Neural progenitor cell (in vitro differentiated cells): Measurements from ENCODE around the gene ACD. TPM values are rescaled to one million over a fixed set of nuclear protein-coding genes. Genes with fewer than 3 reads are reported as not detected.

Source experiments
- DNase-seq: peaks from one replicate; pipeline ENCODE4 v3.0.0-alpha.2; 2016; ENCODE audit warnings: low spot score
- H2AFZ ChIP-seq: fragments of 200-600 bp; sonication (generic); replicated peaks from 2 replicates; pipeline ENCODE4 v1.6.1; 2016; ENCODE audit warnings: antibody characterized with exemption
- H3F3A ChIP-seq: fragments of 200-600 bp; sonication (generic); 2 replicates; pipeline ENCODE4 v1.6.1; 2016; ENCODE audit warnings: antibody characterized with exemption, low read depth
- H3K27ac ChIP-seq: fragments of 200-600 bp; sonication (generic); 2 replicates; pipeline ENCODE4 v1.5.1; 2016; ENCODE audit warnings: mild to moderate bottlenecking
- H3K27me3 ChIP-seq: fragments of 200-600 bp; sonication (generic); 2 replicates; pipeline ENCODE4 v1.6.1; 2016; ENCODE audit warnings: mild to moderate bottlenecking, moderate library complexity
- H3K36me3 ChIP-seq: fragments of 200-600 bp; sonication (generic); 2 replicates; pipeline ENCODE4 v1.5.1; 2016
- H3K4me1 ChIP-seq: fragments of 200-600 bp; sonication (generic); 2 replicates; pipeline ENCODE4 v1.6.1; 2016; ENCODE audit warnings: mixed run types
- H3K4me2 ChIP-seq: fragments of 200-600 bp; sonication (generic); 2 replicates; pipeline ENCODE4 v1.6.1; 2016
- H3K4me3 ChIP-seq: fragments of 200-600 bp; sonication (generic); 2 replicates; pipeline ENCODE4 v1.5.1; 2016
- H3K79me2 ChIP-seq: fragments of 200-600 bp; sonication (generic); 2 replicates; pipeline ENCODE4 v1.6.1; 2016; ENCODE audit warnings: low read depth
- H3K9ac ChIP-seq: fragments of 200-600 bp; sonication (generic); 2 replicates; pipeline ENCODE4 v1.6.1; 2016
- H3K9me3 ChIP-seq: fragments of 200-600 bp; sonication (generic); 2 replicates; pipeline ENCODE4 v1.5.1; 2016; ENCODE audit warnings: low read depth
- H4K20me1 ChIP-seq: fragments of 200-600 bp; sonication (generic); 2 replicates; pipeline ENCODE4 v1.6.1; 2016; ENCODE audit warnings: low read depth
- H3K27ac Mint-ChIP-seq: 3 replicates; pipeline ENCODE4 v1.8.0; 2021; ENCODE audit warnings: mixed read lengths
- H3K27me3 Mint-ChIP-seq: 2 replicates; pipeline ENCODE4 v1.8.0; 2022; ENCODE audit warnings: low read depth, mild to moderate bottlenecking, inconsistent platforms, moderate library complexity, mixed read lengths; ENCODE audit not compliant: insufficient read depth
- H3K36me3 Mint-ChIP-seq: 3 replicates; pipeline ENCODE4 v1.8.0; 2021; ENCODE audit warnings: mixed read lengths
- H3K4me1 Mint-ChIP-seq: 3 replicates; pipeline ENCODE4 v1.8.0; 2021; ENCODE audit warnings: mixed read lengths
- H3K4me3 Mint-ChIP-seq: 3 replicates; pipeline ENCODE4 v1.8.0; 2021; ENCODE audit warnings: mild to moderate bottlenecking, moderate library complexity, mixed read lengths
- H3K9me3 Mint-ChIP-seq: 3 replicates; pipeline ENCODE4 v1.8.0; 2020; ENCODE audit warnings: mixed read lengths
- EZH2 ChIP-seq: fragments of 200-600 bp; sonication (generic); IDR thresholded peaks from 2 replicates; pipeline ENCODE4 v1.6.1; 2017; ENCODE audit warnings: antibody characterized with exemption, mild to moderate bottlenecking, moderate library complexity
- EZH2phosphoT487 ChIP-seq: fragments of 200-600 bp; sonication (generic); IDR thresholded peaks from 2 replicates; pipeline ENCODE4 v1.6.1; 2017; ENCODE audit warnings: antibody characterized with exemption
- total RNA-seq: library from RNA; depleted of rRNA; stranded (reverse); fragments of >200 nt; gene quantifications from 2 replicates; pipeline ENCODE4 v1.2.3, GENCODE V29; 2015; ENCODE audit warnings: low replicate concordance
- TF ChIP-seq, protein P1 (sequence below): fragments of 200-600 bp; sonication (generic); IDR thresholded peaks from 2 replicates; pipeline ENCODE4 v1.5.1; 2017; ENCODE audit warnings: antibody characterized with exemption, mild to moderate bottlenecking

The ACD gene
- total RNA-seq, 1 donor from 2014 or later, result 11.5 TPM

DNA sequence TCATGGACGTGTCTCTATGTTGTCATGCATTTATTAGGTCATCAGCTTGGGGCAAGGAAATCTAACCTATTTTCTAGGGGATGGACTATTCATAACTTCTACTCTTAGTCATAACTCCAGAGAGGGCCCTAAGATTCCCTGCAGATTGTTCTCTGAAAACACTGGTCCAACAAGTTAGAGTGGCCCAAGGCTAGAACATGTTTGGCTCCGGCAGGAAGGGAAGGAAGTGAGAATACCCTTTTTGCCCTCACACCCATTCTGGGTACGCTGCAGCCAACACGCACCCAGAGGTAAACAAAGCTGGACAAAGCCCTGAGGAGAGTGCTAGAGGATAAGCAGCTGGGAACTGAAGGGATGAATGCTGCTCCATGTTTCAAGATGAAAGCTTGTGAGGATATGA is 16.5 kb upstream of the ACD start:
- Histone ChIP-seq H3K27me3 (no peaks in the 10 kb centered on the region), H2AFZ (no peak overlapping the region), H3K27ac (no peak overlapping the region), H3K4me3 (no peak overlapping the region), H3K4me2 (no peak overlapping the region), H3K79me2 (no peaks in the 10 kb centered on the region), H3K9ac (no peak overlapping the region), H3K4me1 (no peaks in the 10 kb centered on the region), H3F3A (no peaks in the 10 kb centered on the region), H3K9me3 (no peaks in the 10 kb centered on the region), H4K20me1 (no peaks in the 10 kb centered on the region), H3K36me3 (no peaks in the 10 kb centered on the region)
- Mint-ChIP-seq H3K27ac (no peak overlapping the region), H3K4me3 (no peak overlapping the region), H3K9me3 (no peaks in the 10 kb centered on the region), H3K36me3 (peaks cover 6% of the 10 kb centered on the region), H3K4me1 (peaks cover 12% of the 10 kb centered on the region), H3K27me3 (peaks cover 4% of the 10 kb centered on the region)
- no peak for DNase-seq
- TF ChIP-seq EZH2, result no peak
- TF ChIP-seq EZH2phosphoT487, result no peak
- TF ChIP-seq, protein P1, sequence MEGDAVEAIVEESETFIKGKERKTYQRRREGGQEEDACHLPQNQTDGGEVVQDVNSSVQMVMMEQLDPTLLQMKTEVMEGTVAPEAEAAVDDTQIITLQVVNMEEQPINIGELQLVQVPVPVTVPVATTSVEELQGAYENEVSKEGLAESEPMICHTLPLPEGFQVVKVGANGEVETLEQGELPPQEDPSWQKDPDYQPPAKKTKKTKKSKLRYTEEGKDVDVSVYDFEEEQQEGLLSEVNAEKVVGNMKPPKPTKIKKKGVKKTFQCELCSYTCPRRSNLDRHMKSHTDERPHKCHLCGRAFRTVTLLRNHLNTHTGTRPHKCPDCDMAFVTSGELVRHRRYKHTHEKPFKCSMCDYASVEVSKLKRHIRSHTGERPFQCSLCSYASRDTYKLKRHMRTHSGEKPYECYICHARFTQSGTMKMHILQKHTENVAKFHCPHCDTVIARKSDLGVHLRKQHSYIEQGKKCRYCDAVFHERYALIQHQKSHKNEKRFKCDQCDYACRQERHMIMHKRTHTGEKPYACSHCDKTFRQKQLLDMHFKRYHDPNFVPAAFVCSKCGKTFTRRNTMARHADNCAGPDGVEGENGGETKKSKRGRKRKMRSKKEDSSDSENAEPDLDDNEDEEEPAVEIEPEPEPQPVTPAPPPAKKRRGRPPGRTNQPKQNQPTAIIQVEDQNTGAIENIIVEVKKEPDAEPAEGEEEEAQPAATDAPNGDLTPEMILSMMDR, result no peak

DNA sequence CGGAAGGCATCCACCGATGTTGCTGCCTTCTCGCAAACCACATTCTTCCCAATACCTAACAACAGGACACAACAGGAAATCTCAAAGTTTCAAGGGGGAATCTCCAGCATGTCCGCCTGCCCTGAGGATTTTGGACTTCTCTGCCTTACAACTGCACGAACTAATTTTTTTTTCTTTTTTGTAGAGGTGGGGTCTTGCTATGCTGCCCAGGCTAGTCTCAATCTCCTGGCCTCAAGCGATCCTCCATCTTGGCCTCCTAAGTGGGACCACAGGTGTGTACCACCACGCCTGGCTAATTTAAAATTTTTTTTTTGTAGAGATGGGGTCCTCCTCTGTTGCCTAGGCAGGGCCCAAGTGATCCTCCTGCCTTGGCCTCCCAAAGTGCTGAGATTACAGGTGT is 15.9 kb upstream of the ACD start:
- no peak for TF ChIP-seq EZH2
- TF ChIP-seq EZH2phosphoT487, result no peak
- TF ChIP-seq, protein P1, result no peak
- Histone ChIP-seq H3K79me2 (no peaks in the 10 kb centered on the region), H3F3A (no peaks in the 10 kb centered on the region), H3K4me1 (no peaks in the 10 kb centered on the region), H2AFZ (no peak overlapping the region), H3K9me3 (no peaks in the 10 kb centered on the region), H3K27ac (no peak overlapping the region), H3K36me3 (no peaks in the 10 kb centered on the region), H3K4me3 (no peak overlapping the region), H3K9ac (no peak overlapping the region), H3K27me3 (no peaks in the 10 kb centered on the region), H3K4me2 (no peak overlapping the region), H4K20me1 (no peaks in the 10 kb centered on the region)
- Mint-ChIP-seq H3K4me3 (no peak overlapping the region), H3K27ac (no peak overlapping the region), H3K9me3 (no peaks in the 10 kb centered on the region), H3K36me3 (peaks cover 6% of the 10 kb centered on the region), H3K27me3 (peaks cover 4% of the 10 kb centered on the region), H3K4me1 (peaks cover 12% of the 10 kb centered on the region)
- DNase-seq, result no peak

DNA sequence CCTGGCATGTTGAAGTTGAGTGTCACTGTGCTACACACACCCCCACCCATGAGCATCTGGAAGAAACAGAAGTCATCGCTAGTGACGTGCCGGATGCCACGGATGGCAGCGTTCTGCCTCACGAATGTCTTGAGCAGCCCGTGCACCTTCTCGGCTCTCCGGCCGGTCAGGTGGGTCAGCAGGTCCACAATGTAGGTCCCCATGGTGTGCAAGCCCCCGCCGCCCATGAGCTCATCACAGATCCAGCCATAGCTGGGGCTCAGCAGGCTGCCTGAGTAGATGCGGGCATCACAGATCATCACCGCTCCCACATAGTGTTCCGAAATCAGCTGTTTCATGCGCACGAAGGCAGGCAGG is 15.5 kb upstream of the ACD start:
- no peaks in the 10 kb centered on the region for H3K9me3 ChIP-seq
- no peak overlapping the region for H3K4me3 Mint-ChIP-seq
- no peak overlapping the region for H3K27ac ChIP-seq
- no peaks in the 10 kb centered on the region for H3F3A ChIP-seq
- no peak overlapping the region for H3K4me2 ChIP-seq
- no peaks in the 10 kb centered on the region for H3K36me3 ChIP-seq
- no peak overlapping the region for H3K9ac ChIP-seq
- no peaks in the 10 kb centered on the region for H3K9me3 Mint-ChIP-seq
- no peaks in the 10 kb centered on the region for H3K4me1 ChIP-seq
- H3K79me2 ChIP-seq, result no peaks in the 10 kb centered on the region
- TF ChIP-seq, protein P1, result no peak
- TF ChIP-seq EZH2phosphoT487 (no peak), EZH2 (no peak)
- no peaks in the 10 kb centered on the region for H3K27me3 ChIP-seq
- peaks cover 12% of the 10 kb centered on the region for H3K4me1 Mint-ChIP-seq
- H3K4me3 ChIP-seq, result no peak overlapping the region
- no peak overlapping the region for H3K27ac Mint-ChIP-seq
- DNase-seq, result no peak
- H4K20me1 ChIP-seq, result no peaks in the 10 kb centered on the region
- peaks cover 4% of the 10 kb centered on the region for H3K27me3 Mint-ChIP-seq
- H2AFZ ChIP-seq, result no peak overlapping the region
- peaks cover 6% of the 10 kb centered on the region for H3K36me3 Mint-ChIP-seq
